Dermis microvascular lymphatic vessel endothelial cell (primary cell): ENCODE measurements around the gene LMCD1. TPM values are rescaled to one million over a fixed set of nuclear protein-coding genes. Genes with fewer than 3 reads are reported as not detected.

ENCODE experiments used
- DNase-seq, 2 donors: peaks; one replicate each; pipeline versions ENCODE4 v3.0.0 to v3.0.0-alpha.2; 2010; ENCODE audit warnings: low read depth in 2 of 2
- total RNA-seq: library from RNA; depleted of rRNA; stranded (reverse); fragments of >200 nt; gene quantifications from 2 replicates; pipeline ENCODE4 v1.2.1, GENCODE V29; 2014

The LMCD1 gene
- total RNA-seq, 1 donor from 2014 or later = 17.3 TPM

GRCh38 chr3:8536096-8537056 lies 34.8 kb downstream of the LMCD1 start:
- DNase-seq = no peak

- no peak for DNase-seq
Measured at GRCh38 chr3:8537440-8537839, 35.8 kb downstream of the LMCD1 start.

- no peak for DNase-seq
Measured at GRCh38 chr3:8538223-8538622, 36.6 kb downstream of the LMCD1 start.

GRCh38 chr3:8538913-8539312 lies 37.3 kb downstream of the LMCD1 start:
- DNase-seq = no peak

GRCh38 chr3:8539419-8539818 lies 37.8 kb downstream of the LMCD1 start:
- peak in 1 of 2 donors; percentile 17 for DNase-seq

GRCh38 chr3:8540456-8540855 lies 38.8 kb downstream of the LMCD1 start:
- DNase-seq = peak; percentile 69 to 76

GRCh38 chr3:8541486-8541885 lies 39.9 kb downstream of the LMCD1 start:
- DNase-seq = no peak

GRCh38 chr3:8542190-8543135 lies 40.8 kb downstream of the LMCD1 start:
- DNase-seq = no peak

GRCh38 chr3:8546609-8547008 lies 45.0 kb downstream of the LMCD1 start:
- no peak for DNase-seq

GRCh38 chr3:8548502-8549275 lies 47.1 kb downstream of the LMCD1 start:
- DNase-seq = no peak

GRCh38 chr3:8549354-8549753 lies 47.7 kb downstream of the LMCD1 start:
- DNase-seq = no peak

GRCh38 chr3:8550611-8551010 lies 49.0 kb downstream of the LMCD1 start:
- no peak for DNase-seq

- no peak for DNase-seq
Measured at GRCh38 chr3:8552223-8552762, 50.7 kb downstream of the LMCD1 start.

GRCh38 chr3:8553405-8553804 lies 51.8 kb downstream of the LMCD1 start:
- DNase-seq = no peak

- DNase-seq = no peak
Measured at GRCh38 chr3:8554696-8555095, 53.1 kb downstream of the LMCD1 start.

- no peak for DNase-seq
Measured at GRCh38 chr3:8555113-8555661, 53.6 kb downstream of the LMCD1 start.

GRCh38 chr3:8555725-8556472 lies 54.3 kb downstream of the LMCD1 start:
- no peak for DNase-seq

- DNase-seq = no peak
Measured at GRCh38 chr3:8556473-8556869, 54.8 kb downstream of the LMCD1 start.

GRCh38 chr3:8557298-8557697 lies 55.7 kb downstream of the LMCD1 start:
- DNase-seq = no peak

GRCh38 chr3:8558645-8559044 lies 57.0 kb downstream of the LMCD1 start:
- DNase-seq = no peak
